ENCODE results near the gene PLPP3. TPM values are rescaled to one million over a fixed set of nuclear protein-coding genes. Genes with fewer than 3 reads are reported as not detected.

PLPP3 gene
- 44.6 and 59.4 TPM in 2 replicates for total RNA-seq

GRCh38 chr1:56578963-56579875 is at the start of gene PLPP3:
TSS of gene PLPP3 (minus strand) at chr1:56579563. CDS start at chr1:56579016, 547 bp downstream.

Small RNAs within 50 kb of the gene (small RNA-seq; reads per million reads assigned to genes)
- not detected for gene AC099789.1

Other genes with a start within 250 kb of the PLPP3 start
- gene PRKAA2, start 65.8 kb upstream of the PLPP3 start, total RNA-seq: 3.3 and 3.9 TPM in 2 replicates
- gene FYB2, start 239.8 kb upstream of the PLPP3 start, total RNA-seq: not detected in 2 replicates